ENCODE measurements around the gene DENND1B.

DNA sequence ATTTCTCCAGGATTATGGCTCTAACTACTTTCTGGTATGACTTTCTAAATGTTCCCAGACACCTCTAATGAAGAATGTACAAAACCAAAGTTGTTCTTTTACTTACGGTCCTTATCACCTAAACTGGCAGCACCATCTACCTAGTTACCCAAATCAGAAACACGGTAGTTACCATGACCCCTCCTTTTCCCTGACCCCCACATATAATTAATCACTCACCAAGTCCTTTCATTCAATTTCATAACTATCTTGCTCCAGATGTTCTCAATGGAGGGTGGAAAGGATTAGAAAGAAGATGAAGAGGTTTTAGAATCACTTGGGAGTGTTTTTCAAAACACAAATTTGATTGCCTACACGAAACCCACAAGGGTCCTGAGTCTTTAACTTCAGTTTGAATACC lies 98.0 kb downstream of the DENND1B start:
- TF ChIP-seq, protein P1, sequence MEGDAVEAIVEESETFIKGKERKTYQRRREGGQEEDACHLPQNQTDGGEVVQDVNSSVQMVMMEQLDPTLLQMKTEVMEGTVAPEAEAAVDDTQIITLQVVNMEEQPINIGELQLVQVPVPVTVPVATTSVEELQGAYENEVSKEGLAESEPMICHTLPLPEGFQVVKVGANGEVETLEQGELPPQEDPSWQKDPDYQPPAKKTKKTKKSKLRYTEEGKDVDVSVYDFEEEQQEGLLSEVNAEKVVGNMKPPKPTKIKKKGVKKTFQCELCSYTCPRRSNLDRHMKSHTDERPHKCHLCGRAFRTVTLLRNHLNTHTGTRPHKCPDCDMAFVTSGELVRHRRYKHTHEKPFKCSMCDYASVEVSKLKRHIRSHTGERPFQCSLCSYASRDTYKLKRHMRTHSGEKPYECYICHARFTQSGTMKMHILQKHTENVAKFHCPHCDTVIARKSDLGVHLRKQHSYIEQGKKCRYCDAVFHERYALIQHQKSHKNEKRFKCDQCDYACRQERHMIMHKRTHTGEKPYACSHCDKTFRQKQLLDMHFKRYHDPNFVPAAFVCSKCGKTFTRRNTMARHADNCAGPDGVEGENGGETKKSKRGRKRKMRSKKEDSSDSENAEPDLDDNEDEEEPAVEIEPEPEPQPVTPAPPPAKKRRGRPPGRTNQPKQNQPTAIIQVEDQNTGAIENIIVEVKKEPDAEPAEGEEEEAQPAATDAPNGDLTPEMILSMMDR (IDR thresholded peaks at IDR 0.05; ENCODE audit: low read depth, low read length), result no peak
- TF ChIP-seq EZH2phosphoT487 (IDR thresholded peaks at IDR 0.05; ENCODE audit: low read depth), result no peak

All from OCI-LY3 (cell line).